H1 (cell line): ENCODE data around the gene GRK5. TPM values are rescaled to one million over a fixed set of nuclear protein-coding genes. Genes with fewer than 3 reads are reported as not detected.

ENCODE experiments used
- ATF2 ChIP-seq: IDR thresholded peaks from 2 replicates; pipeline ENCODE4 v1.6.1; 2012; ENCODE audit warnings: low read length, inconsistent platforms
- NRF1 ChIP-seq: IDR thresholded peaks from 2 replicates; pipeline ENCODE4 v1.6.1; 2011; ENCODE audit warnings: mild to moderate bottlenecking, low read depth, low read length, improper control_type of control experiment
- TAF7 ChIP-seq: optimal IDR thresholded peaks from 2 replicates; pipeline ENCODE3; 2011; ENCODE audit warnings: low read depth, mild to moderate bottlenecking, inconsistent platforms, low read length, moderate library complexity, borderline replicate concordance
- polyA plus RNA-seq, 7 experiments: library from polyadenylated mRNA; depleted of rRNA in 3 of 7; stranded (reverse) in 5 of 7; unstranded in 2 of 7; fragments of >200 nt in 5 of 7; fragments of 200-250 nt in 2 of 7; gene quantifications; 1 replicate in 5 of 7; 2 replicates in 1 of 7; 4 replicates in 1 of 7; pipeline versions ENCODE4 v1.2.1 to v1.2.3, GENCODE V29; 2011 to 2013; ENCODE audit warnings: missing spikeins in 2 of 7, mixed read lengths in 2 of 7
- total RNA-seq: library from RNA; stranded (reverse); fragmentation: NEBNext Ultra II Directional; extraction: Animal tissue kit (Norgen Biotek cat#: 25700); gene quantifications from 2 replicates; pipeline ENCODE4 v1.2.1, GENCODE V29; 2021

Gene GRK5
- total and polyA plus RNA-seq, 2 of the 8 experiments (the other 6 are each of a cell fraction or from before 2014, with no cell fraction given): 0.54 to 2.5 TPM

GRCh38 chr10:119316729-119317097 is 109.3 kb downstream of the GRK5 start (continued):
- TF ChIP-seq NRF1: no peak
- no peak for TF ChIP-seq TAF7
- no peak for TF ChIP-seq ATF2
